ENCODE results near the gene LRRC75A.

Gene LRRC75A

GRCh38 chr17:16435925-16436886 lies 55.8 kb downstream of the LRRC75A start:
- no peak for DNase-seq

GRCh38 chr17:16434662-16435061 lies 57.3 kb downstream of the LRRC75A start:
- no peak for DNase-seq

- no peak for DNase-seq
These were observed 58.5 kb downstream of the LRRC75A start for GRCh38 chr17:16433514-16433913.

- no peak for DNase-seq
These were observed 60.0 kb downstream of the LRRC75A start for GRCh38 chr17:16432017-16432416.

GRCh38 chr17:16430650-16431049 lies 61.3 kb downstream of the LRRC75A start:
- DNase-seq: no peak

- no peak for DNase-seq
These were observed 62.9 kb downstream of the LRRC75A start for GRCh38 chr17:16429083-16429482.

- DNase-seq: peak in 28 of 56 donors; percentile 10 to 72 (median 38)
These were observed 63.7 kb downstream of the LRRC75A start for GRCh38 chr17:16428098-16428882.

GRCh38 chr17:16427020-16427419 lies 65.0 kb downstream of the LRRC75A start:
- no peak for DNase-seq

- DNase-seq: no peak
These were observed 66.0 kb downstream of the LRRC75A start for GRCh38 chr17:16425698-16426659.

GRCh38 chr17:16425202-16425601 lies 66.8 kb downstream of the LRRC75A start:
- no peak for DNase-seq

GRCh38 chr17:16423226-16423872 lies 68.6 kb downstream of the LRRC75A start:
- DNase-seq: no peak

- DNase-seq: no peak
These were observed 69.6 kb downstream of the LRRC75A start for GRCh38 chr17:16422416-16422815.

GRCh38 chr17:16419929-16420271 lies 72.1 kb downstream of the LRRC75A start:
- DNase-seq: no peak

- DNase-seq: peak in 1 of 56 donors; percentile 13
These were observed 72.7 kb downstream of the LRRC75A start for GRCh38 chr17:16419074-16419928.

GRCh38 chr17:16418685-16419068 lies 73.3 kb downstream of the LRRC75A start:
- no peak for DNase-seq

- DNase-seq: no peak
These were observed 73.9 kb downstream of the LRRC75A start for GRCh38 chr17:16417896-16418684.

- no peak for DNase-seq
These were observed 74.6 kb downstream of the LRRC75A start for GRCh38 chr17:16417399-16417798.

- no peak for DNase-seq
These were observed 76.7 kb downstream of the LRRC75A start, which contains the start of gene TRPV2 for GRCh38 chr17:16415031-16415924. Gene TRPV2, plus strand, starts transcription at chr17:16415571. Its CDS starts 2,098 bp downstream, at chr17:16417669.
